ENCODE measurements around the gene PLK3. TPM values are rescaled to one million over a fixed set of nuclear protein-coding genes. Genes with fewer than 3 reads are reported as not detected.

The PLK3 gene
- total and polyA plus RNA-seq, 2 donors (not counting 3 experiments of a cell fraction or from before 2014, with no cell fraction given) = 55.0 to 66.7 TPM

GRCh38 chr1:44849575-44850132 is 49.5 kb downstream of the PLK3 start:
- no peak for FAIRE-seq

More at GRCh38 chr1:44849575-44850132, 49.5 kb downstream of the PLK3 start:
- Histone ChIP-seq H3K27me3 (ENCODE audit: control insufficient read depth in 2 of 2, insufficient read depth in 2 of 2, low read length in 2 of 2) (no peaks in the 10 kb centered on the region), H3K9me3 (replicated peaks; ENCODE audit: control insufficient read depth, insufficient read depth, low read length) (no peaks in the 10 kb centered on the region), H2AFZ (ENCODE audit: low read depth, low read length) (no peak overlapping the region), H4K20me1 (replicated peaks; ENCODE audit: control insufficient read depth, extremely low read depth, insufficient read depth, low read length) (no peaks in the 10 kb centered on the region), H3K27ac (ENCODE audit: insufficient read depth, low read depth, low read length) (no peak overlapping the region), H3K4me2 (ENCODE audit: insufficient read depth, low read length) (no peak overlapping the region), H3K4me3 (replicated peaks in 1 of 3; ENCODE audit: insufficient read depth in 1 of 3, low read depth in 1 of 3, low read length in 3 of 3) (no peak overlapping the region), H3K9ac (replicated peaks; ENCODE audit: extremely low read depth, insufficient read depth, low read length) (no peak overlapping the region), H3K36me3 (ENCODE audit: control insufficient read depth in 2 of 2, extremely low read depth in 1 of 2, insufficient read depth in 2 of 2, low read length in 2 of 2) (peaks cover 0 to 3% of the 10 kb centered on the region in 2 experiments), H3K4me1 (ENCODE audit: control insufficient read depth, extremely low read depth, insufficient read depth, low read length) (no peaks in the 10 kb centered on the region), H3K79me2 (ENCODE audit: control insufficient read depth, insufficient read depth, low read length) (no peaks in the 10 kb centered on the region), H3K9me1 (replicated peaks; ENCODE audit: control insufficient read depth, extremely low read depth, insufficient read depth, low read length) (no peaks in the 10 kb centered on the region)
- ChIA-PET POLR2A (interaction anchor here (1.1 kb wide), 1 partner anchor 74 kb away, joined by 3 read pairs; the partner anchor contains the start of gene RPS8), CTCF (interaction anchor here (1.6 to 2.6 kb wide), 2 partner anchors 35 to 75 kb away, joined by 4 to 7 read pairs; no protein-coding TSS in a partner anchor)
- intact Hi-C loops (cut with micrococcal nuclease) (no loop called here), dilution Hi-C loops (cut with MboI; ENCODE audit: extremely low pct_ligation_motif_present, low sequenced_read_pairs) (no loop called here)
- TF ChIP-seq FOS (IDR thresholded peaks at IDR 0.05; ENCODE audit: borderline replicate concordance, insufficient read depth, low read length) = no peak
- no peak for TF ChIP-seq POLR2AphosphoS5 (IDR thresholded peaks at IDR 0.05; ENCODE audit: insufficient read depth, low read depth, low read length)
- TF ChIP-seq POLR2A (IDR thresholded peaks at IDR 0.05; ENCODE audit: low read depth, low read length) = no peak
- TF ChIP-seq, protein P1, sequence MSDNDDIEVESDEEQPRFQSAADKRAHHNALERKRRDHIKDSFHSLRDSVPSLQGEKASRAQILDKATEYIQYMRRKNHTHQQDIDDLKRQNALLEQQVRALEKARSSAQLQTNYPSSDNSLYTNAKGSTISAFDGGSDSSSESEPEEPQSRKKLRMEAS (IDR thresholded peaks at IDR 0.05; ENCODE audit: insufficient read depth, insufficient read length) = no peak
- no peak for TF ChIP-seq GATA2 (IDR thresholded peaks at IDR 0.05; ENCODE audit: insufficient read depth, insufficient read length, low read depth, low read length)
- TF ChIP-seq, protein P2, sequence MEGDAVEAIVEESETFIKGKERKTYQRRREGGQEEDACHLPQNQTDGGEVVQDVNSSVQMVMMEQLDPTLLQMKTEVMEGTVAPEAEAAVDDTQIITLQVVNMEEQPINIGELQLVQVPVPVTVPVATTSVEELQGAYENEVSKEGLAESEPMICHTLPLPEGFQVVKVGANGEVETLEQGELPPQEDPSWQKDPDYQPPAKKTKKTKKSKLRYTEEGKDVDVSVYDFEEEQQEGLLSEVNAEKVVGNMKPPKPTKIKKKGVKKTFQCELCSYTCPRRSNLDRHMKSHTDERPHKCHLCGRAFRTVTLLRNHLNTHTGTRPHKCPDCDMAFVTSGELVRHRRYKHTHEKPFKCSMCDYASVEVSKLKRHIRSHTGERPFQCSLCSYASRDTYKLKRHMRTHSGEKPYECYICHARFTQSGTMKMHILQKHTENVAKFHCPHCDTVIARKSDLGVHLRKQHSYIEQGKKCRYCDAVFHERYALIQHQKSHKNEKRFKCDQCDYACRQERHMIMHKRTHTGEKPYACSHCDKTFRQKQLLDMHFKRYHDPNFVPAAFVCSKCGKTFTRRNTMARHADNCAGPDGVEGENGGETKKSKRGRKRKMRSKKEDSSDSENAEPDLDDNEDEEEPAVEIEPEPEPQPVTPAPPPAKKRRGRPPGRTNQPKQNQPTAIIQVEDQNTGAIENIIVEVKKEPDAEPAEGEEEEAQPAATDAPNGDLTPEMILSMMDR (IDR thresholded peaks at IDR 0.05; ENCODE audit: extremely low read depth in 1 of 2, insufficient read depth in 1 of 2, low read depth in 1 of 2, low read length in 2 of 2) = no peak
- TF ChIP-seq EZH2 (IDR thresholded peaks at IDR 0.05; ENCODE audit: borderline replicate concordance, low read depth, low read length, severe bottlenecking) = no peak
- TF ChIP-seq MYC (IDR thresholded peaks at IDR 0.05; ENCODE audit: low read depth, low read length) = no peak
- TF ChIP-seq JUN (IDR thresholded peaks at IDR 0.05; ENCODE audit: borderline replicate concordance, insufficient read depth, insufficient read length, low read depth) = no peak
- no TSS peak for BruUV-seq (replicated peaks)
- DNase-seq (ENCODE audit: low read depth, low spot score) = no peak
